GM23338 (cell line): Measurements from ENCODE around the gene CTNND2. TPM values are rescaled to one million over a fixed set of nuclear protein-coding genes. Genes with fewer than 3 reads are reported as not detected.

ENCODE experiments used
- ATAC-seq: fragments of 200-7000 bp; cut with Tn5 transposase; 3 replicates; pipeline ENCODE4 v1.9.1; 2020
- DNase-seq: peaks from one replicate; pipeline ENCODE4 v3.0.0-alpha.2; 2015; ENCODE audit warnings: low spot score
- H2AFZ ChIP-seq: fragments of 200-600 bp; sonication (generic); 2 replicates; pipeline ENCODE4 v1.8.0; 2016; ENCODE audit warnings: antibody characterized with exemption, mild to moderate bottlenecking, moderate library complexity
- H3F3A ChIP-seq: fragments of 200-600 bp; sonication (generic); replicated peaks from 2 replicates; pipeline ENCODE4 v1.8.0; 2017; ENCODE audit warnings: antibody characterized with exemption, mixed run types, low read depth
- H3K27ac ChIP-seq: fragments of 200-600 bp; sonication (generic); 2 replicates; pipeline ENCODE4 v1.6.1; 2016; ENCODE audit warnings: low read depth
- H3K27me3 ChIP-seq: fragments of 200-600 bp; sonication (generic); 2 replicates; pipeline ENCODE4 v1.8.0; 2016; ENCODE audit warnings: mild to moderate bottlenecking, mixed run types, moderate library complexity; ENCODE audit not compliant: insufficient read depth
- H3K36me3 ChIP-seq: fragments of 200-600 bp; sonication (generic); 2 replicates; pipeline ENCODE4 v1.8.0; 2016; ENCODE audit warnings: mild to moderate bottlenecking; ENCODE audit not compliant: insufficient read depth
- H3K4me1 ChIP-seq: fragments of 200-600 bp; sonication (generic); 2 replicates; pipeline ENCODE4 v1.8.0; 2016; ENCODE audit warnings: mild to moderate bottlenecking, moderate library complexity; ENCODE audit not compliant: insufficient read depth
- H3K4me2 ChIP-seq: fragments of 200-600 bp; sonication (generic); 2 replicates; pipeline ENCODE4 v1.7.1; 2017; ENCODE audit warnings: mixed run types
- H3K4me3 ChIP-seq: fragments of 200-600 bp; sonication (generic); 2 replicates; pipeline ENCODE4 v1.6.1; 2016; ENCODE audit warnings: mixed run types
- H3K79me2 ChIP-seq: fragments of 200-600 bp; sonication (generic); replicated peaks from 2 replicates; pipeline ENCODE4 v1.8.0; 2017; ENCODE audit warnings: mild to moderate bottlenecking; ENCODE audit not compliant: insufficient read depth
- H3K9me2 ChIP-seq: fragments of 200-600 bp; sonication (generic); 2 replicates; pipeline ENCODE4 v1.8.0; 2017; ENCODE audit not compliant: insufficient read depth
- H4K20me1 ChIP-seq: fragments of 200-600 bp; sonication (generic); replicated peaks from 2 replicates; pipeline ENCODE4 v1.8.0; 2017; ENCODE audit warnings: mild to moderate bottlenecking; ENCODE audit not compliant: insufficient read depth
- H3K27ac Mint-ChIP-seq: 2 replicates; pipeline ENCODE4 v1.8.0; 2020; ENCODE audit warnings: inconsistent platforms, mild to moderate bottlenecking, moderate library complexity, mixed read lengths
- H3K27me3 Mint-ChIP-seq: 3 replicates; pipeline ENCODE4 v1.8.0; 2022; ENCODE audit warnings: low read depth, mild to moderate bottlenecking, moderate library complexity, mixed read lengths, inconsistent platforms; ENCODE audit not compliant: insufficient read depth, poor library complexity
- H3K36me3 Mint-ChIP-seq: 3 replicates; pipeline ENCODE4 v1.8.0; 2021; ENCODE audit warnings: low read depth, mild to moderate bottlenecking, inconsistent platforms, moderate library complexity, mixed read lengths
- H3K4me1 Mint-ChIP-seq: 3 replicates; pipeline ENCODE4 v1.8.0; 2020; ENCODE audit warnings: mild to moderate bottlenecking, inconsistent platforms, mixed read lengths
- H3K4me3 Mint-ChIP-seq: 3 replicates; pipeline ENCODE4 v1.8.0; 2021; ENCODE audit warnings: moderate library complexity, mild to moderate bottlenecking, inconsistent platforms, mixed read lengths
- H3K9me3 Mint-ChIP-seq: 3 replicates; pipeline ENCODE4 v1.8.0; 2020; ENCODE audit warnings: moderate library complexity, mild to moderate bottlenecking, inconsistent platforms, mixed read lengths
- CREB1 ChIP-seq: fragments of 250-450 bp; sonication (Bioruptor Pico); IDR thresholded peaks from 2 replicates; pipeline ENCODE4 v1.5.0; 2020; ENCODE audit warnings: low read depth, mild to moderate bottlenecking, moderate library complexity
- ETS1 ChIP-seq: IDR thresholded peaks from 2 replicates; pipeline ENCODE4 v1.6.1; 2016; ENCODE audit warnings: antibody characterized with exemption
- EZH2 ChIP-seq: fragments of 200-600 bp; sonication (generic); IDR thresholded peaks from one replicate; pipeline ENCODE4 v1.8.0; 2017; ENCODE audit warnings: antibody characterized with exemption, mild to moderate bottlenecking, low read depth; ENCODE audit not compliant: unreplicated experiment
- NANOG ChIP-seq: IDR thresholded peaks from 2 replicates; pipeline ENCODE4 v1.6.1; 2016; ENCODE audit warnings: antibody characterized with exemption, borderline replicate concordance
- POLR2AphosphoS5 ChIP-seq: IDR thresholded peaks from 2 replicates; pipeline ENCODE4 v1.6.1; 2016; ENCODE audit warnings: antibody characterized with exemption, low read depth
- STAT1 ChIP-seq: IDR thresholded peaks from one replicate; pipeline ENCODE4 v1.6.1; 2016; ENCODE audit warnings: antibody characterized with exemption; ENCODE audit not compliant: unreplicated experiment
- ZNF114 ChIP-seq: fragments of 250-450 bp; sonication (Bioruptor Pico); IDR thresholded peaks from 2 replicates; pipeline ENCODE4 v1.5.0; 2020; ENCODE audit warnings: mild to moderate bottlenecking, moderate library complexity
- ZNF331 ChIP-seq: fragments of 250-450 bp; sonication (Bioruptor Pico); IDR thresholded peaks from 2 replicates; pipeline ENCODE4 v1.5.0; 2020; ENCODE audit warnings: low read depth, mild to moderate bottlenecking, moderate library complexity
- polyA plus RNA-seq: library from polyadenylated mRNA; unstranded; fragments of >200 nt; fragmentation: Nextera tagmentation; extraction: Ambion mirVana; gene quantifications from 2 replicates; pipeline ENCODE4 v1.2.1, GENCODE V29; 2016
- total RNA-seq: library from RNA; depleted of rRNA; stranded (reverse); fragments of >200 nt; shearing (Covaris generic); gene quantifications from 2 replicates; pipeline ENCODE4 v1.2.3, GENCODE V29; 2014
- TF ChIP-seq, protein P1 (sequence below): IDR thresholded peaks from one replicate; pipeline ENCODE4 v1.6.1; 2018; ENCODE audit warnings: antibody characterized with exemption; ENCODE audit not compliant: unreplicated experiment
- TF ChIP-seq, protein P2 (sequence below): fragments of 250-450 bp; sonication (Bioruptor Pico); IDR thresholded peaks from 2 replicates; pipeline ENCODE4 v1.5.0; 2020; ENCODE audit warnings: mild to moderate bottlenecking, moderate library complexity

Gene CTNND2
- total and polyA plus RNA-seq, 2 experiments from 2014 or later: 5.1 to 7.0 TPM

- no peak overlapping the region for H3K27ac ChIP-seq
- no peaks in the 10 kb centered on the region for H3K36me3 ChIP-seq
- Mint-ChIP-seq H3K4me1 (peaks cover 9% of the 10 kb centered on the region; the same call in 1 of the 3 replicates), H3K4me3 (no peak overlapping the region), H3K36me3 (no peaks in the 10 kb centered on the region), H3K9me3 (no peaks in the 10 kb centered on the region), H3K27ac (no peak overlapping the region), H3K27me3 (peaks cover 2% of the 10 kb centered on the region)
- no peaks in the 10 kb centered on the region for H3K79me2 ChIP-seq
- no peaks in the 10 kb centered on the region for H4K20me1 ChIP-seq
- H2AFZ ChIP-seq: no peak overlapping the region
- no peaks in the 10 kb centered on the region for H3F3A ChIP-seq
- H3K4me2 ChIP-seq: no peak overlapping the region
- no peak overlapping the region for H3K4me3 ChIP-seq
- H3K4me1 ChIP-seq: no peaks in the 10 kb centered on the region
- H3K27me3 ChIP-seq: no peaks in the 10 kb centered on the region
- no peaks in the 10 kb centered on the region for H3K9me2 ChIP-seq
- no peak for ATAC-seq
- no peak for DNase-seq
- TF ChIP-seq ETS1: no peak
- no peak for TF ChIP-seq ZNF331 (CRISPR knock-in tag)
- TF ChIP-seq ZNF114 (CRISPR knock-in tag): no peak
- no peak for TF ChIP-seq CREB1 (CRISPR knock-in tag)
These were observed 454.3 kb downstream of the CTNND2 start for GRCh38 chr5:11449966-11450365.

- Histone ChIP-seq H3F3A (no peaks in the 10 kb centered on the region), H4K20me1 (no peaks in the 10 kb centered on the region), H3K27ac (no peak overlapping the region), H3K79me2 (no peaks in the 10 kb centered on the region), H3K4me2 (no peak overlapping the region), H3K4me1 (no peaks in the 10 kb centered on the region), H3K9me2 (no peaks in the 10 kb centered on the region), H2AFZ (no peak overlapping the region), H3K36me3 (no peaks in the 10 kb centered on the region), H3K4me3 (no peak overlapping the region), H3K27me3 (no peaks in the 10 kb centered on the region)
- no peak overlapping the region for H3K4me3 Mint-ChIP-seq
- no peaks in the 10 kb centered on the region for H3K27me3 Mint-ChIP-seq
- no peak overlapping the region for H3K27ac Mint-ChIP-seq
- ATAC-seq (no peak), DNase-seq (no peak)
- H3K4me1 Mint-ChIP-seq: peaks cover 9% of the 10 kb centered on the region; the same call in 1 of the 3 replicates
- no peaks in the 10 kb centered on the region for H3K9me3 Mint-ChIP-seq
- no peaks in the 10 kb centered on the region for H3K36me3 Mint-ChIP-seq
- TF ChIP-seq, protein P1, sequence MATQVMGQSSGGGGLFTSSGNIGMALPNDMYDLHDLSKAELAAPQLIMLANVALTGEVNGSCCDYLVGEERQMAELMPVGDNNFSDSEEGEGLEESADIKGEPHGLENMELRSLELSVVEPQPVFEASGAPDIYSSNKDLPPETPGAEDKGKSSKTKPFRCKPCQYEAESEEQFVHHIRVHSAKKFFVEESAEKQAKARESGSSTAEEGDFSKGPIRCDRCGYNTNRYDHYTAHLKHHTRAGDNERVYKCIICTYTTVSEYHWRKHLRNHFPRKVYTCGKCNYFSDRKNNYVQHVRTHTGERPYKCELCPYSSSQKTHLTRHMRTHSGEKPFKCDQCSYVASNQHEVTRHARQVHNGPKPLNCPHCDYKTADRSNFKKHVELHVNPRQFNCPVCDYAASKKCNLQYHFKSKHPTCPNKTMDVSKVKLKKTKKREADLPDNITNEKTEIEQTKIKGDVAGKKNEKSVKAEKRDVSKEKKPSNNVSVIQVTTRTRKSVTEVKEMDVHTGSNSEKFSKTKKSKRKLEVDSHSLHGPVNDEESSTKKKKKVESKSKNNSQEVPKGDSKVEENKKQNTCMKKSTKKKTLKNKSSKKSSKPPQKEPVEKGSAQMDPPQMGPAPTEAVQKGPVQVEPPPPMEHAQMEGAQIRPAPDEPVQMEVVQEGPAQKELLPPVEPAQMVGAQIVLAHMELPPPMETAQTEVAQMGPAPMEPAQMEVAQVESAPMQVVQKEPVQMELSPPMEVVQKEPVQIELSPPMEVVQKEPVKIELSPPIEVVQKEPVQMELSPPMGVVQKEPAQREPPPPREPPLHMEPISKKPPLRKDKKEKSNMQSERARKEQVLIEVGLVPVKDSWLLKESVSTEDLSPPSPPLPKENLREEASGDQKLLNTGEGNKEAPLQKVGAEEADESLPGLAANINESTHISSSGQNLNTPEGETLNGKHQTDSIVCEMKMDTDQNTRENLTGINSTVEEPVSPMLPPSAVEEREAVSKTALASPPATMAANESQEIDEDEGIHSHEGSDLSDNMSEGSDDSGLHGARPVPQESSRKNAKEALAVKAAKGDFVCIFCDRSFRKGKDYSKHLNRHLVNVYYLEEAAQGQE: no peak
- no peak for TF ChIP-seq POLR2AphosphoS5
- no peak for TF ChIP-seq STAT1
- no peak for TF ChIP-seq NANOG
- no peak for TF ChIP-seq ETS1
- no peak for TF ChIP-seq CREB1 (CRISPR knock-in tag)
- no peak for TF ChIP-seq ZNF114 (CRISPR knock-in tag)
- no peak for TF ChIP-seq EZH2
- TF ChIP-seq, protein P2, sequence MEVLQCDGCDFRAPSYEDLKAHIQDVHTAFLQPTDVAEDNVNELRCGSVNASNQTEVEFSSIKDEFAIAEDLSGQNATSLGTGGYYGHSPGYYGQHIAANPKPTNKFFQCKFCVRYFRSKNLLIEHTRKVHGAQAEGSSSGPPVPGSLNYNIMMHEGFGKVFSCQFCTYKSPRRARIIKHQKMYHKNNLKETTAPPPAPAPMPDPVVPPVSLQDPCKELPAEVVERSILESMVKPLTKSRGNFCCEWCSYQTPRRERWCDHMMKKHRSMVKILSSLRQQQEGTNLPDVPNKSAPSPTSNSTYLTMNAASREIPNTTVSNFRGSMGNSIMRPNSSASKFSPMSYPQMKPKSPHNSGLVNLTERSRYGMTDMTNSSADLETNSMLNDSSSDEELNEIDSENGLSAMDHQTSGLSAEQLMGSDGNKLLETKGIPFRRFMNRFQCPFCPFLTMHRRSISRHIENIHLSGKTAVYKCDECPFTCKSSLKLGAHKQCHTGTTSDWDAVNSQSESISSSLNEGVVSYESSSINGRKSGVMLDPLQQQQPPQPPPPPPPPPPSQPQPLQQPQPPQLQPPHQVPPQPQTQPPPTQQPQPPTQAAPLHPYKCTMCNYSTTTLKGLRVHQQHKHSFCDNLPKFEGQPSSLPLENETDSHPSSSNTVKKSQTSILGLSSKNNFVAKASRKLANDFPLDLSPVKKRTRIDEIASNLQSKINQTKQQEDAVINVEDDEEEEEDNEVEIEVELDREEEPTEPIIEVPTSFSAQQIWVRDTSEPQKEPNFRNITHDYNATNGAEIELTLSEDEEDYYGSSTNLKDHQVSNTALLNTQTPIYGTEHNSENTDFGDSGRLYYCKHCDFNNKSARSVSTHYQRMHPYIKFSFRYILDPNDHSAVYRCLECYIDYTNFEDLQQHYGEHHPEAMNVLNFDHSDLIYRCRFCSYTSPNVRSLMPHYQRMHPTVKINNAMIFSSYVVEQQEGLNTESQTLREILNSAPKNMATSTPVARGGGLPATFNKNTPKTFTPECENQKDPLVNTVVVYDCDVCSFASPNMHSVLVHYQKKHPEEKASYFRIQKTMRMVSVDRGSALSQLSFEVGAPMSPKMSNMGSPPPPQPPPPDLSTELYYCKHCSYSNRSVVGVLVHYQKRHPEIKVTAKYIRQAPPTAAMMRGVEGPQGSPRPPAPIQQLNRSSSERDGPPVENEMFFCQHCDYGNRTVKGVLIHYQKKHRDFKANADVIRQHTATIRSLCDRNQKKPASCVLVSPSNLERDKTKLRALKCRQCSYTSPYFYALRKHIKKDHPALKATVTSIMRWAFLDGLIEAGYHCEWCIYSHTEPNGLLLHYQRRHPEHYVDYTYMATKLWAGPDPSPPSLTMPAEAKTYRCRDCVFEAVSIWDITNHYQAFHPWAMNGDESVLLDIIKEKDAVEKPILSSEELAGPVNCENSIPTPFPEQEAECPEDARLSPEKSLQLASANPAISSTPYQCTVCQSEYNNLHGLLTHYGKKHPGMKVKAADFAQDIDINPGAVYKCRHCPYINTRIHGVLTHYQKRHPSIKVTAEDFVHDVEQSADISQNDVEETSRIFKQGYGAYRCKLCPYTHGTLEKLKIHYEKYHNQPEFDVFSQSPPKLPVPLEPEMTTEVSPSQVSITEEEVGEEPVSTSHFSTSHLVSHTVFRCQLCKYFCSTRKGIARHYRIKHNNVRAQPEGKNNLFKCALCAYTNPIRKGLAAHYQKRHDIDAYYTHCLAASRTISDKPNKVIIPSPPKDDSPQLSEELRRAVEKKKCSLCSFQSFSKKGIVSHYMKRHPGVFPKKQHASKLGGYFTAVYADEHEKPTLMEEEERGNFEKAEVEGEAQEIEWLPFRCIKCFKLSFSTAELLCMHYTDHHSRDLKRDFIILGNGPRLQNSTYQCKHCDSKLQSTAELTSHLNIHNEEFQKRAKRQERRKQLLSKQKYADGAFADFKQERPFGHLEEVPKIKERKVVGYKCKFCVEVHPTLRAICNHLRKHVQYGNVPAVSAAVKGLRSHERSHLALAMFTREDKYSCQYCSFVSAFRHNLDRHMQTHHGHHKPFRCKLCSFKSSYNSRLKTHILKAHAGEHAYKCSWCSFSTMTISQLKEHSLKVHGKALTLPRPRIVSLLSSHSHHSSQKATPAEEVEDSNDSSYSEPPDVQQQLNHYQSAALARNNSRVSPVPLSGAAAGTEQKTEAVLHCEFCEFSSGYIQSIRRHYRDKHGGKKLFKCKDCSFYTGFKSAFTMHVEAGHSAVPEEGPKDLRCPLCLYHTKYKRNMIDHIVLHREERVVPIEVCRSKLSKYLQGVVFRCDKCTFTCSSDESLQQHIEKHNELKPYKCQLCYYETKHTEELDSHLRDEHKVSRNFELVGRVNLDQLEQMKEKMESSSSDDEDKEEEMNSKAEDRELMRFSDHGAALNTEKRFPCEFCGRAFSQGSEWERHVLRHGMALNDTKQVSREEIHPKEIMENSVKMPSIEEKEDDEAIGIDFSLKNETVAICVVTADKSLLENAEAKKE (CRISPR knock-in tag): no peak
- no peak for TF ChIP-seq ZNF331 (CRISPR knock-in tag)
These were observed 455.0 kb downstream of the CTNND2 start for GRCh38 chr5:11449217-11449616.
